Vagina (tissue), 2 donors: ENCODE results near the gene TMEM17.

Experiments used
- CTCF ChIP-seq, 3 experiments: fragments of 450-650 bp in 2 of 3; fragments of 200-600 bp in 1 of 3; sonication (generic) in 1 of 3; IDR thresholded peaks; one replicate each; pipeline ENCODE4 v1.5.1; 2017 to 2019; ENCODE audit warnings: antibody characterized with exemption in 3 of 3, mild to moderate bottlenecking in 2 of 3, moderate library complexity in 2 of 3
- POLR2A ChIP-seq, 2 donors: fragments of 450-650 bp; IDR thresholded peaks; one replicate each; pipeline ENCODE4 v1.6.1; 2017; ENCODE audit warnings: antibody characterized with exemption in 2 of 2, mild to moderate bottlenecking in 2 of 2, moderate library complexity in 2 of 2
- POLR2AphosphoS5 ChIP-seq, 2 donors: sonication (generic); formaldehyde crosslinking; IDR thresholded peaks; one replicate each; pipeline ENCODE4 v1.9.0; 2017; ENCODE audit warnings: antibody characterized with exemption in 2 of 2, mild to moderate bottlenecking in 2 of 2, low read depth in 1 of 2; ENCODE audit not compliant: insufficient read depth in 1 of 2

- TF ChIP-seq POLR2AphosphoS5 (IDR thresholded peaks at IDR 0.05; ENCODE audit: insufficient read depth in 1 of 2, low read depth in 1 of 2), result no peak
- no peak for TF ChIP-seq CTCF (IDR thresholded peaks at IDR 0.05)
- no peak for TF ChIP-seq POLR2A (IDR thresholded peaks at IDR 0.05)
Observed at GRCh38 chr2:62492048-62492447, 13.9 kb downstream of the TMEM17 start.
